Measurements from ENCODE around the gene KCNH1. TPM values are rescaled to one million over a fixed set of nuclear protein-coding genes. Genes with fewer than 3 reads are reported as not detected.

The KCNH1 gene
- total RNA-seq, 1 donor from 2014 or later, result not detected

DNA sequence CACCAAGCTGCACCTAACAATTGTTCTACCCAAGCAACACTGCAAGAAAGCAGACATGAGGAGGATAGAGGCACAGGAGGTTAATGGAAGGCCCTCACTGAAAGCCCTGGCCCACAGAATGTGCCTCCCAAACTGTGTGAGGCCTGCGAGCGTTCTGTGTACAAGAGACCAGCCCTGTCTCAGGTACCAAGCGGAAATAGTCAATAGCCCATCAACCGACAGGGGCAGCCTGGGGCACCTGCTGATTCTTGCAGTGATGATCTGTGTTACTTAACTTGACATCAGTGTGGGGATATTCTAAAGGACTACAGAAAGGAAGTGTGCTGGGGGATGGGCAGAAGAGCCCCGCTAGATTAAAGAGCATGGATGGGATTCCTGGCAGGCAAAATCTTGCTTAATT is 392.4 kb downstream of the KCNH1 start:
- intact Hi-C loops (cut with DNase I), result no loop called here
- no peak overlapping the region for H3K4me3 ChIP-seq
- H3K9me3 ChIP-seq, result no peaks in the 10 kb centered on the region
- TF ChIP-seq, protein P1, sequence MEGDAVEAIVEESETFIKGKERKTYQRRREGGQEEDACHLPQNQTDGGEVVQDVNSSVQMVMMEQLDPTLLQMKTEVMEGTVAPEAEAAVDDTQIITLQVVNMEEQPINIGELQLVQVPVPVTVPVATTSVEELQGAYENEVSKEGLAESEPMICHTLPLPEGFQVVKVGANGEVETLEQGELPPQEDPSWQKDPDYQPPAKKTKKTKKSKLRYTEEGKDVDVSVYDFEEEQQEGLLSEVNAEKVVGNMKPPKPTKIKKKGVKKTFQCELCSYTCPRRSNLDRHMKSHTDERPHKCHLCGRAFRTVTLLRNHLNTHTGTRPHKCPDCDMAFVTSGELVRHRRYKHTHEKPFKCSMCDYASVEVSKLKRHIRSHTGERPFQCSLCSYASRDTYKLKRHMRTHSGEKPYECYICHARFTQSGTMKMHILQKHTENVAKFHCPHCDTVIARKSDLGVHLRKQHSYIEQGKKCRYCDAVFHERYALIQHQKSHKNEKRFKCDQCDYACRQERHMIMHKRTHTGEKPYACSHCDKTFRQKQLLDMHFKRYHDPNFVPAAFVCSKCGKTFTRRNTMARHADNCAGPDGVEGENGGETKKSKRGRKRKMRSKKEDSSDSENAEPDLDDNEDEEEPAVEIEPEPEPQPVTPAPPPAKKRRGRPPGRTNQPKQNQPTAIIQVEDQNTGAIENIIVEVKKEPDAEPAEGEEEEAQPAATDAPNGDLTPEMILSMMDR (IDR thresholded peaks at IDR 0.05), result no peak
- H3K27me3 ChIP-seq, result no peaks in the 10 kb centered on the region
- no peaks in the 10 kb centered on the region for H3K4me1 ChIP-seq
- no peak for DNase-seq
- no peak overlapping the region for H3K27ac ChIP-seq
- no peaks in the 10 kb centered on the region for H3K36me3 ChIP-seq
- no peak for ATAC-seq

DNA sequence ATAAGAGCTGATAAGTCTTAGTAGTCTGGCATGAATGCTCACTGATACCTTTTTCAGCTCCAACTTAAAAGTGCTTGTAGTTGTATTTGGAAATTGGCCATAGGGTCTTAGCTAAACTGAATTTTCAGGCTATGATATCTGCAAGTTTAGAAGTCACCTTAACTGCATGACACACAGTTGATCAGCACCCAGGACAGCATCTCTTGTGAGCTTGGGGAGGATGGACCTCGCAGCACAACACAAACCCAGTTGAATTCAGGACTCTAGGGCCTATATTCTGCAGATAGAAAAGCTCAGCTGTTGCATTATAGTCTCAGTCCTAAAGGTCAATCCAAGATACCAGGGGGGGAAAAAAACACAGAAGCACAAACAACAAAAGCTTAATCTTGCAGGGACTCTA is 394.3 kb downstream of the KCNH1 start:
- Histone ChIP-seq H3K9me3 (no peaks in the 10 kb centered on the region), H3K27ac (no peak overlapping the region), H3K4me3 (no peak overlapping the region), H3K4me1 (no peaks in the 10 kb centered on the region), H3K27me3 (no peaks in the 10 kb centered on the region), H3K36me3 (no peaks in the 10 kb centered on the region)
- ATAC-seq (no peak), DNase-seq (no peak)
- TF ChIP-seq, protein P1 (IDR thresholded peaks at IDR 0.05), result no peak
- intact Hi-C loops (cut with DNase I), result no loop called here

DNA sequence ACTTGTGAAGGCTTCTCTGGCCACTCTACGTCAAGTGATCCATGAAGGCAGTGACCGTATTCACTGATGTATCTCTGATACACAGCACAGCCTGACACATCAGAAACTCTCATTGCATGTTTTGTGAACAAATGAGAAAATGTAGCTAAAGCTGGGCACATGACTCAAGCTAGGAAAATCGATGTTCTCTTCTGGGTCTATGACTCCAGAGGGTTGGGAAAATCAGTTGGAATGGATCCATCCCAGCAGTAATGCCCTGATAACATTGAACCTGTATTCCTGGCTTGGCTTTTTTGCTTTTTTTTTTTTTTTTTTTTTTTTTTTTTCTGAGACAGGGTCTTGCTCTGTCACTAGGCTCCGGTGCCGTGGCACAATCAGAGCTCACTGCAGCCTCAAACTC is 395.7 kb downstream of the KCNH1 start:
- TF ChIP-seq, protein P1 (IDR thresholded peaks at IDR 0.05), result no peak
- intact Hi-C loops (cut with DNase I), result no loop called here

DNA sequence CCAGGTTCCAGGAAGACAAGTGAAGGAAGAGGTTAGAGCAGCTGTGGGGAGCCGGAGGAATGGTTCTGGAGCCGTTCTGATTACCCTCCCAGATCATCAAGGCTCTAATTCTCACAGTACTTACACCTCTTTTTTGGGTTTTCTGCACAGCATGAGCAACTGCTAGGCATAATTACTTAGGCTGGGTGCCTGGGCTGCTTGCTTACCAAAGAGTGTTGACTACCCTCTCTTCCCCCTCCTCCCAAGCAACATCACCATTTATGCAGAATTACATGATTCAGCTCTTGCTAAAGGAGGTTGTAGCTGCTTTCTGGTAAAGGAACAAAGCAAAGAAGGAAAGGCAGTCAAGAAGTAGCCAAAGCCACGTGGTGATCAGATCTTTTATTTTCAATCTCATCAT is 397.2 kb downstream of the KCNH1 start:
- no peaks in the 10 kb centered on the region for H3K27me3 ChIP-seq
- no peak overlapping the region for H3K4me3 ChIP-seq
- H3K4me1 ChIP-seq, result no peaks in the 10 kb centered on the region
- TF ChIP-seq, protein P1 (IDR thresholded peaks at IDR 0.05), result no peak
- no peaks in the 10 kb centered on the region for H3K9me3 ChIP-seq
- intact Hi-C loops (cut with DNase I), result no loop called here
- H3K36me3 ChIP-seq, result no peaks in the 10 kb centered on the region
- no peak for DNase-seq
- no peak for ATAC-seq
- no peak overlapping the region for H3K27ac ChIP-seq

More for the DNA sequence above, 395.7 kb downstream of the KCNH1 start:
- Histone ChIP-seq H3K27me3 (no peaks in the 10 kb centered on the region), H3K4me1 (no peaks in the 10 kb centered on the region), H3K4me3 (no peak overlapping the region), H3K27ac (no peak overlapping the region), H3K9me3 (no peaks in the 10 kb centered on the region), H3K36me3 (no peaks in the 10 kb centered on the region)
- DNase-seq, result no peak
- ATAC-seq, result no peak

DNA sequence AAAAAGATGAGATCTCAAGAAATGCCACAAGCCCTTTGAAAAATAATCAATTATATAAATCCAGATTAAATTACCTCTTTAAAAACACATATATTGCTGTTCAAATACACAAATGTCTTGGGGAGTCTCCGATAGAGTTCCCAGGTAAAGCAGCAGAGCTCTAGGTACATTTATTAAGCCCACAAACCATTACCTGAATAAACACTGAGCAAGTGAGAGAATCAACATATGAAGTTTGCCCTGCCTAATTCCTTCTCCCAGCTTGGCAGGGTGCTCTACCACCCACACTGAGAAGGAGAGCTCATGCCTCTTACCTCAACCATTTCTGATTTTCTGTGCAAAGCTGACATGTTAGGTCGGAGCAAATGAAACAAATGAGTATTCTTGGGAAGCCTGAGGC is 402.4 kb downstream of the KCNH1 start:
- H3K27ac ChIP-seq, result no peak overlapping the region
- no peaks in the 10 kb centered on the region for H3K36me3 ChIP-seq
- H3K4me1 ChIP-seq, result no peaks in the 10 kb centered on the region
- no peak overlapping the region for H3K4me3 ChIP-seq
- TF ChIP-seq, protein P1 (IDR thresholded peaks at IDR 0.05), result no peak
- ATAC-seq (no peak), DNase-seq (no peak)
- no peaks in the 10 kb centered on the region for H3K27me3 ChIP-seq
- intact Hi-C loops (cut with DNase I), result no loop called here
- no peaks in the 10 kb centered on the region for H3K9me3 ChIP-seq

DNA sequence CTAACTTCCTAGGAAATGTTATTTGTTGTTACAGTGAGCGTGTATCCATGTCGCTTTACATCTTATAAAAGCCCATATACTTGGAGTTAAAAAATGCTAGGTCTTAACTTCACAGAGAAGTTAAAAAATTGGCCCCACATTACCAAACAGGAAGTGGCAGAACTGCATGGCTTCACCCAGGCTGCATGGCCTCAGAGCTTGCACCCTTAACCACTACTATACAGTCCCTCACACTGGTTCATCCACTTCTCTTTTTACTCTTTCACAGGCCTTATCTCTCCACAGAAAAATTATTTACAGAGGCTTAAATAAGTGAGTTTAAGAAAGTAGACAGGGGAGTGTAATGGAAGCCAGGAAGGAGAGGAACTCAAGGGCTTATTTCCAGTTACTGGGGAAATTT is 402.8 kb downstream of the KCNH1 start:
- H3K4me3 ChIP-seq, result no peak overlapping the region

More for the DNA sequence above, 402.8 kb downstream of the KCNH1 start:
- Histone ChIP-seq H3K27ac (no peak overlapping the region), H3K4me1 (no peaks in the 10 kb centered on the region), H3K27me3 (no peaks in the 10 kb centered on the region), H3K9me3 (no peaks in the 10 kb centered on the region), H3K36me3 (no peaks in the 10 kb centered on the region)
- ATAC-seq, result no peak
- no peak for DNase-seq
- TF ChIP-seq, protein P1 (IDR thresholded peaks at IDR 0.05), result no peak
- intact Hi-C loops (cut with DNase I), result no loop called here
